A549 (cell line): ENCODE data around the gene SPATA46.
"Not testable (repeated sequence)": the region's sequence is repeated elsewhere in the genome, so short reads cannot be mapped to it uniquely, and the experiment has no call there.

Experiments
- CTCF ChIP-seq: fragments of >200 bp; sonication (Bioruptor Twin); formaldehyde crosslinking; IDR thresholded peaks from 3 replicates; pipeline ENCODE4 v1.5.1; 2016
- POLR2AphosphoS2 ChIP-seq: conservative IDR thresholded peaks from 2 replicates; pipeline ENCODE4 v1.6.1; 2012; ENCODE audit warnings: low read length, improper control_type of control experiment, inconsistent platforms
- REST ChIP-seq: fragments of 200-600 bp; sonication (generic); IDR thresholded peaks from 2 replicates; pipeline ENCODE4 v1.6.1; 2016; ENCODE audit warnings: antibody characterized with exemption, mild to moderate bottlenecking, moderate library complexity
- RFX5 ChIP-seq: fragments of 450-650 bp; IDR thresholded peaks from 2 replicates; pipeline ENCODE4 v1.7.1; 2014; ENCODE audit warnings: antibody characterized with exemption, mild to moderate bottlenecking, moderate library complexity
- USF2 ChIP-seq: fragments of 450-650 bp; IDR thresholded peaks from 2 replicates; pipeline ENCODE4 v1.6.1; 2014; ENCODE audit warnings: antibody characterized with exemption

GRCh38 chr1:162351874-162352273, 24.8 kb downstream of the SPATA46 start:
- TF ChIP-seq CTCF, RFX5, REST, POLR2AphosphoS2, USF2: not testable (repeated sequence)
